Activated naive CD4-positive, alpha-beta T cell treated with anti-CD3 and anti-CD28 coated beads, Interleukin-2, amount 50 U/mL, for 16 hours (primary cell): Measurements from ENCODE around the gene SURF4.

Source experiments
- DNase-seq: peaks from one replicate; pipeline ENCODE4 v3.0.0-alpha.2; 2020

Gene SURF4

GRCh38 chr9:133375724-133376654, at the start of gene SURF4, which contains the start of gene STKLD1:
TSS of gene SURF4 (minus strand) at chr9:133376060. CDS start at chr9:133375969, 91 bp downstream.
TSS of gene STKLD1 (plus strand) at chr9:133376366. CDS start at chr9:133376474, 108 bp downstream.
- peak; percentile 95 for DNase-seq

GRCh38 chr9:133425049-133425632, 49.3 kb upstream of the SURF4 start:
- DNase-seq: no peak

DNA sequence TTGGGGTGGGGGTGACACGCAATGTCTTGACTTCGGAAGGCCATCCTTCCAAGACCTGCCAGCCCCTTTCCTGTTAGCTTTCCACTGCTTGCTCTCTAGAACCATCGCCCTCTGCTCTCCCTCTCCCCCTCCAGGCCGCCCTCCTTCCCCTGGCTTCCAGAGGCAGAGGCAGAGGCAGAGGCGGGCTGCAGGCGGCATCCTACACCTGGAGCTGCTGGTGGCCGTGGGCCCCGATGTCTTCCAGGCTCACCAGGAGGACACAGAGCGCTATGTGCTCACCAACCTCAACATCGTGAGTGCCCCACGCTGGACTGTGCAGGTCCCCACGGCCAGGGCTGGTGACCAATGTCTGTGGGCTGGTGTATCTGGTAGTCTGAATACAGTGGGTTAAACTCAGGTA, 48.3 kb upstream of the SURF4 start:
- no peak for DNase-seq

GRCh38 chr9:133423216-133423615, 47.4 kb upstream of the SURF4 start:
- no peak for DNase-seq

- no peak for DNase-seq
Measured at GRCh38 chr9:133421615-133422542, 46.0 kb upstream of the SURF4 start, which contains the start of gene ADAMTS13. TSS of gene ADAMTS13 (plus strand) at chr9:133422367. CDS start at chr9:133422444, 77 bp downstream.

DNA sequence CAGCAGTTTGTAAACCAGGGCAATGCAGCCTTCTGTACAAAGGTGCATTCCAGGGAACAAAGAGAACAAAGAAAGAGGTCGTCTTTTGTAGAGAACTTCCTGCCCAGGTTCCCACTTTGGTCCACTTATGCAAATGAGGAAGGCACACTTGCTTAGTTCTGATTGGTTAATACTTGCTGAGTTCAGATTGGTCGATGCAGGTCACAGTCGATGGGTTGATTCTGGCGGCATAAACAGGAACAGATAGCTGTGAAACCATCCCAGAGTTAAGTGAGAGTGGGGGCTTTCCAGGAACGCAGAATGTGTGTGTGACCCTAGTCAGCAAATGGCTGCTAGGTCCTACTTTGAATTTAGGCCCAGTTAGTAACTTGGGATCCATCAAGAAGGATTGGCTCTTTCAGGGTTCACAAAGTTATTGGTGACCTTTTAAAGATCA, 44.5 kb upstream of the SURF4 start:
- no peak for DNase-seq

DNA sequence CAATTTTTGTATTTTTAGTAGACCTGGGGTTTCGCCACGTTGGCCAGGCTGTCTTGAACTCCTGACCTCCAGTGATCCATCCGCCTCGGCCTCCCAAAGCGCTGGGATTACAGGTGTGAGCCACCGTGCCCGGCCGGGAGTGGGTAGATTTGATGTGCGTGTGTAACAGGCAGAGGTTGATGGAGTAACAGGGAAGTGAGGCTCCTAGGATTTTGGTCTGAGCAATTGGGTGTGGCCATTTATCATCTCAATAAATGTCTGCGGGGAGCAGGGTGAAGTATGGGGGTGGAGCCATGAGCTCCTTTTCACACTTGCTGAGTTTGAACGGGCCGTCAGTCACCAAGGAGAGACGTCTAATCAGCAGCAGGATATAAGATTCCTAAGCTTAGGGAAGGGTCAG, 43.1 kb upstream of the SURF4 start:
- DNase-seq: no peak

GRCh38 chr9:133417541-133418461, 41.9 kb upstream of the SURF4 start, which contains the start of gene REXO4:
TSS of gene REXO4 (minus strand) at chr9:133418010. CDS start at chr9:133417844, 166 bp downstream.
- DNase-seq: peak; percentile 85

- no peak for DNase-seq
Measured at GRCh38 chr9:133415170-133415569, 39.3 kb upstream of the SURF4 start.

- DNase-seq: no peak
Measured at GRCh38 chr9:133408042-133408441, 32.2 kb upstream of the SURF4 start.

GRCh38 chr9:133406480-133407307, 30.8 kb upstream of the SURF4 start:
- DNase-seq: peak; percentile 81

DNA sequence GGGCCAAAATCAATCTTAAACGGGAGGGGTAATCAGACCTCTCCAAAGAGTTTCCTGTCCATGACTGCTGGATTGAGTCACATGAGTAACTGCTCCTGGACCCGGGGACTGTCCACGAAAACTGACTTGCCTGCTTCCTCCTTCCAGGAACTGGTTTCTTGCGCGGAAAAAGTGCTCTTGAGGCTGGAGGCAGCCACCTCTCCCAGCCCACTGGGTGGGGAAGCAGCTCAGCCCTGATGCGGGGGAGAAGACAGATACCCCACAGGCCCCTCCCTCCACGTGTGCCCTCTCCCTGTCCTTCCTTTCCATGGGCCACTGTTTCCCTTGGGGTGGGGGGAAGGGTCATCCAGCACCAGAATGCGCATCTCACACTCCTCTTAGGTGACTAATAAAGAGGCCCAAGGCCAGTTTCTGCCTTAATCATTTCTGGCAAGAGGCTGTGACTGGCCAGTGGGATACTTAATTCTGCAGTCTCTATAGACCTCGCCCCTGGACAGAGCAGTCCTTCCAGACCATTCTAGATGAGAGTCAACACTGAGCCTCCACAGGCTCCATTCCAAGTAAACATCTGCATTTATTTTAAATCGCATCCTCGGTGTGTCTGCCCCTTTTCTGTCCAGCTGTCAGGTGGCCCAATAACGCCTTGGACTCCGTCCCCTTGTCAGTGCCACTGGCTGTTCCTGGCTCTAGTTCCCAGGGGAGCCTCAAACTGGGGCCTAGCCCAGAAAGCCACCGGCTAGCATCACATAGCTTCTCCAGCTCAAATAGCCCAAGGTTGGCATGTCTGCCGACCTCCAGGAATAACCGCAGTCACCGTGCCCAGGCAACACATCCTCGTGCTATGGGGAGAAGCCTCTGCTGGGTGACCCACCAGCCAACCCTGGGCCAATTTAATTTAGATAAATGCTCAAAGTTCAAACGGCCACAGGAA, 29.9 kb upstream of the SURF4 start:
- no peak for DNase-seq

GRCh38 chr9:133404454-133405002, 28.7 kb upstream of the SURF4 start:
- no peak for DNase-seq

DNA sequence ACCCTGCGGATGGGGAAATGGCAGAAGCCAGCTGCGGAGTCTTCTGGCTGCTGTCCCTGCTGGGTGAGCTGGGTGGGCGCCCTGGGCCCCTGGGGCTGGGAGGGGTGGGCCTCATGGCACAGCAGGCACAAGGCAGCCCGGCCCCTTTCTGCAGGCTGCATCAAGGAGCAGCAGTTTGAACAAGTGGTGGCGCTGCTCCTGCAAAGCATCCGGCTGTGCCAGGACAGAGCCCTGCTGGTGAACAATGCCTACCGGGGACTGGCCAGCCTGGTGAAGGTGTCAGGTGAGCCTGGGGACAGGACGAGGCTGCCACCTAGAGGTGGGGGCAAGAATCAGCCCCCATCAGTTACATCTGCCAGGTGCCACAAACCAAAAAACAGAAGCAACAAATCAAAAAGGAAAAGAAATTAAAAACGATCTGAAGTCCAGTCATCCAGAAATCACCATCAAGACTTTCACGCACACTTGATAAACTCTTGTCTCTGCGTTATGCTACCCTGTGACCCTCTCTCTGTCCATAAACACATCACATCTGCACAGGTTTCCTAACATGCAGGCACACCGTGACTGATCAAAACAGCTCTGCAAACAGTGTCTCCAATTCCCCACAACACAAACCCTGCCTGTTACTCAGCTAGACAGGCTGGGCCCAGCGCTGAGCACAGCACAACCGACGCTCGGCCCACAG, 28.1 kb upstream of the SURF4 start:
- DNase-seq: peak; percentile 66

GRCh38 chr9:133402689-133403088, 26.8 kb upstream of the SURF4 start:
- DNase-seq: no peak

DNA sequence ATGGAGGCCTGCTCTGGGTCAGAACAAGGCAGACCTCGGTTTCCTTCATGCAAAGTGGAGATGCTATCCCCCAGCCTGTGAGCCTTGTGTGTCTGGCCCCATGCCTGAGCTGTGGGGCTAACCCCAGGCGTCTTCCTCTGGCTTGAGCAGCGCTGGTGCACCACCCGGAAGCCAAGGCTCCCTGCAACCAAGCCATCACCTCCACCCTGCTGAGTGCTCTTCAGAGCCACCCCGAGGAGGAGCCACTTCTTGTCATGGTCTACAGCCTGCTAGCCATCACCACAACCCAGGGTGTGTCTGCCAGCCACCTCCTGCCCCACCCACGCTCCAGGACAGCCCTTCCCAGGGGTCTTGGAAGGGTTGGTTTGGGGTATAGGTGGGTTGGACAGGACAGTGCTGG, 25.7 kb upstream of the SURF4 start:
- DNase-seq: no peak

DNA sequence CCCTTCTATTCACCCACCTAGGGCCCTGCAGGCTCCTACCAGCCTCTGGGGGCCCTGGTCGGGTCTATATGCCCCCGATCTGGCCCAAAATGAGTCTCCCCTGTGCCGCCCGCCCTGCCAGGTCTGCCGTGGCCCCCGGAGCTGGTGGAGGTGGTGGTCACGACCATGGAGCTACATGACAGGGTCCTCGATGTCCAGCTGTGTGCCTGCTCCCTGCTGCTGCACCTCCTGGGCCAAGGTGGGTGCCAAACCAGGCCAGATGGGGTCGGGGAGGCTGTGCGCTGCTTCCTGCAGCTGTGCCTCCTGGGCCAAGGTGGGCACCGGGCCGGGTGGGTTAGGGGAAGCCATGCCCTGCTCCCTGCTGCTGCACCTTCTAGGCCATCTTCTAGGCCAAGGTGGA, 24.4 kb upstream of the SURF4 start:
- DNase-seq: no peak

- no peak for DNase-seq
Measured at GRCh38 chr9:133397895-133398294, 22.0 kb upstream of the SURF4 start.

DNA sequence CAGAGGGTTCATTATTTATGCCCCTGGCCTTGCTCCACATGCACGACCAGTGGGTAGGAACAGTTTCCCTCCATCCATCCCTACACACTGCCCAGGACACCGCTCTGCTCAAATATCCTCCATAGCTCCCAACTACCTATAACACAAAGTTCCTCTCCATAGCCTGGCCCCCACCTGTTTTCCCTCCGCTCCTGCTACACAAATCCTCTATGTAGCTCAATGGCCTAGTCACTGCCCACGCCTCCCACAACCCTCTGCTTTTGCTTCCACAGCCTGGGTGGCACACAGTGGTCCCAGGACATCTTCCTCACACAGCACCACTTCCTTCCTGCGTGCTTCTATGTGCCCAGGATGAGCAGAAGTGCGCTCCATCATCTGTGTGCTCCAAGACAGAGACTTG, 21.5 kb upstream of the SURF4 start:
- no peak for DNase-seq
